ENCODE data around the gene EFCAB6. TPM values are rescaled to one million over a fixed set of nuclear protein-coding genes. Genes with fewer than 3 reads are reported as not detected.

EFCAB6 gene
- total RNA-seq, 1 donor from 2014 or later: 1.5 TPM

- Mint-ChIP-seq H3K9me3 (peaks cover 2% of the 10 kb centered on the region), H3K4me3 (no peak overlapping the region), H3K27me3 (ENCODE audit: low read depth) (no peaks in the 10 kb centered on the region), H3K27ac (ENCODE audit: unreplicated experiment) (no peak overlapping the region), H3K4me1 (no peaks in the 10 kb centered on the region), H3K36me3 (ENCODE audit: low read depth) (no peaks in the 10 kb centered on the region)
- no peak for DNase-seq (ENCODE audit: low read depth, low spot score)
- TF ChIP-seq CTCF (conservative IDR thresholded peaks at IDR 0.05): no peak
Measured at GRCh38 chr22:43563571-43563970, 248.5 kb downstream of the EFCAB6 start.

GRCh38 chr22:43562843-43563242 is 249.3 kb downstream of the EFCAB6 start:
- Mint-ChIP-seq H3K9me3 (peaks cover 2% of the 10 kb centered on the region), H3K27ac (ENCODE audit: unreplicated experiment) (no peak overlapping the region), H3K36me3 (ENCODE audit: low read depth) (no peaks in the 10 kb centered on the region), H3K4me3 (no peak overlapping the region), H3K27me3 (ENCODE audit: low read depth) (no peaks in the 10 kb centered on the region), H3K4me1 (no peaks in the 10 kb centered on the region)
- DNase-seq (ENCODE audit: low read depth, low spot score): no peak
- no peak for TF ChIP-seq CTCF (conservative IDR thresholded peaks at IDR 0.05)

GRCh38 chr22:43561415-43562178 is 250.5 kb downstream of the EFCAB6 start:
- no peak for TF ChIP-seq CTCF (conservative IDR thresholded peaks at IDR 0.05)
- Mint-ChIP-seq H3K27ac (ENCODE audit: unreplicated experiment) (no peak overlapping the region), H3K9me3 (peaks cover 2% of the 10 kb centered on the region), H3K4me3 (no peak overlapping the region), H3K4me1 (no peaks in the 10 kb centered on the region), H3K36me3 (ENCODE audit: low read depth) (no peaks in the 10 kb centered on the region), H3K27me3 (ENCODE audit: low read depth) (no peaks in the 10 kb centered on the region)
- no peak for DNase-seq (ENCODE audit: low read depth, low spot score)

- no peak overlapping the region for H3K27ac Mint-ChIP-seq (ENCODE audit: unreplicated experiment)
Measured at GRCh38 chr22:43560651-43561050, 251.5 kb downstream of the EFCAB6 start.

More at GRCh38 chr22:43560651-43561050, 251.5 kb downstream of the EFCAB6 start:
- H3K4me3 Mint-ChIP-seq: no peak overlapping the region
- no peaks in the 10 kb centered on the region for H3K4me1 Mint-ChIP-seq
- no peak for DNase-seq (ENCODE audit: low read depth, low spot score)
- no peak for TF ChIP-seq CTCF (conservative IDR thresholded peaks at IDR 0.05)
- no peaks in the 10 kb centered on the region for H3K27me3 Mint-ChIP-seq (ENCODE audit: low read depth)
- peaks cover 2% of the 10 kb centered on the region for H3K9me3 Mint-ChIP-seq
- no peaks in the 10 kb centered on the region for H3K36me3 Mint-ChIP-seq (ENCODE audit: low read depth)
